IPS-18a (cell line): ENCODE results near the gene MYMX.
"Not testable (repeated sequence)": the region's sequence is repeated elsewhere in the genome, so short reads cannot be mapped to it uniquely, and the experiment has no call there.

ENCODE experiments used
- H3K27ac ChIP-seq: one replicate; pipeline ENCODE4 v1.5.1; 2013; ENCODE audit warnings: low read length
- H3K27me3 ChIP-seq: one replicate; pipeline ENCODE4 v1.6.1; 2013; ENCODE audit warnings: mild to moderate bottlenecking, low read length; ENCODE audit not compliant: control insufficient read depth, insufficient read depth
- H3K36me3 ChIP-seq: one replicate; pipeline ENCODE4 v1.6.1; 2013; ENCODE audit warnings: low read depth, low read length; ENCODE audit not compliant: control insufficient read depth
- H3K4me1 ChIP-seq: one replicate; pipeline ENCODE4 v1.6.1; 2013; ENCODE audit warnings: low read depth, low read length; ENCODE audit not compliant: control insufficient read depth
- H3K4me3 ChIP-seq: one replicate; pipeline ENCODE4 v1.5.1; 2013; ENCODE audit warnings: low read length
- H3K9ac ChIP-seq: one replicate; pipeline ENCODE4 v1.6.1; 2013; ENCODE audit warnings: mild to moderate bottlenecking, low read length, moderate library complexity
- H3K9me3 ChIP-seq: one replicate; pipeline ENCODE4 v1.6.1; 2013; ENCODE audit warnings: low read depth, low read length; ENCODE audit not compliant: control insufficient read depth

MYMX gene

GRCh38 chr6:44229376-44230033, 12.8 kb downstream of the MYMX start:
- Histone ChIP-seq H3K36me3 (peaks cover 63% of the 10 kb centered on the region), H3K9ac (no peak overlapping the region), H3K9me3 (no peaks in the 10 kb centered on the region), H3K4me1 (peaks cover 25% of the 10 kb centered on the region), H3K27ac (no peak overlapping the region), H3K4me3 (no peak overlapping the region), H3K27me3 (no peaks in the 10 kb centered on the region)

GRCh38 chr6:44230034-44230675, 13.4 kb downstream of the MYMX start:
- peaks cover 66% of the 10 kb centered on the region for H3K36me3 ChIP-seq
- no peaks in the 10 kb centered on the region for H3K9me3 ChIP-seq
- no peaks in the 10 kb centered on the region for H3K27me3 ChIP-seq
- H3K27ac ChIP-seq: no peak overlapping the region
- H3K9ac ChIP-seq: no peak overlapping the region
- no peak overlapping the region for H3K4me3 ChIP-seq
- peaks cover 21% of the 10 kb centered on the region for H3K4me1 ChIP-seq

GRCh38 chr6:44231426-44231825, 14.7 kb downstream of the MYMX start:
- H3K9ac ChIP-seq, H3K27ac ChIP-seq, H3K4me3 ChIP-seq, H3K9me3 ChIP-seq, H3K27me3 ChIP-seq, H3K4me1 ChIP-seq: not testable (repeated sequence)
- H3K36me3 ChIP-seq: peaks cover 74% of the 10 kb centered on the region

GRCh38 chr6:44232676-44233566, 16.2 kb downstream of the MYMX start:
- peaks cover 7% of the 10 kb centered on the region for H3K4me1 ChIP-seq
- H3K27me3 ChIP-seq: no peaks in the 10 kb centered on the region
- H3K27ac ChIP-seq: no peak overlapping the region
- no peak overlapping the region for H3K4me3 ChIP-seq
- H3K36me3 ChIP-seq: peaks cover 69% of the 10 kb centered on the region
- no peak overlapping the region for H3K9ac ChIP-seq
- H3K9me3 ChIP-seq: no peaks in the 10 kb centered on the region

- H3K9ac ChIP-seq: no peak overlapping the region
- no peak overlapping the region for H3K4me3 ChIP-seq
- H3K27me3 ChIP-seq: peaks cover 4% of the 10 kb centered on the region
- H3K36me3 ChIP-seq: peaks cover 62% of the 10 kb centered on the region
- H3K9me3 ChIP-seq: no peaks in the 10 kb centered on the region
- H3K27ac ChIP-seq: no peak overlapping the region
- H3K4me1 ChIP-seq: peaks cover 7% of the 10 kb centered on the region
These were observed 16.9 kb downstream of the MYMX start for GRCh38 chr6:44233567-44234100.

- H3K9ac ChIP-seq: no peak overlapping the region
- peaks cover 55% of the 10 kb centered on the region for H3K36me3 ChIP-seq
- H3K4me1 ChIP-seq: peaks cover 7% of the 10 kb centered on the region
- H3K27ac ChIP-seq: no peak overlapping the region
- H3K27me3 ChIP-seq: peaks cover 11% of the 10 kb centered on the region
- no peak overlapping the region for H3K4me3 ChIP-seq
- no peaks in the 10 kb centered on the region for H3K9me3 ChIP-seq
These were observed 17.6 kb downstream of the MYMX start for GRCh38 chr6:44234101-44235025.

GRCh38 chr6:44235269-44235668, 18.5 kb downstream of the MYMX start:
- Histone ChIP-seq H3K4me3 (no peak overlapping the region), H3K4me1 (peaks cover 7% of the 10 kb centered on the region), H3K27ac (no peak overlapping the region), H3K9ac (no peak overlapping the region), H3K27me3 (peaks cover 12% of the 10 kb centered on the region), H3K36me3 (peaks cover 47% of the 10 kb centered on the region), H3K9me3 (no peaks in the 10 kb centered on the region)

- no peak overlapping the region for H3K27ac ChIP-seq
- H3K27me3 ChIP-seq: peaks cover 12% of the 10 kb centered on the region
- no peak overlapping the region for H3K9ac ChIP-seq
These were observed 19.3 kb downstream of the MYMX start for GRCh38 chr6:44235891-44236516.

GRCh38 chr6:44237021-44237812, 20.5 kb downstream of the MYMX start:
- H3K9me3 ChIP-seq: no peaks in the 10 kb centered on the region
- H3K27ac ChIP-seq: no peak overlapping the region
- H3K4me3 ChIP-seq: peak overlapping the region; percentile 51
- H3K4me1 ChIP-seq: peaks cover 7% of the 10 kb centered on the region
- H3K9ac ChIP-seq: peak overlapping the region; percentile 26
- H3K27me3 ChIP-seq: peaks cover 12% of the 10 kb centered on the region
- peaks cover 29% of the 10 kb centered on the region for H3K36me3 ChIP-seq

More at GRCh38 chr6:44235891-44236516, 19.3 kb downstream of the MYMX start:
- peaks cover 40% of the 10 kb centered on the region for H3K36me3 ChIP-seq
- no peaks in the 10 kb centered on the region for H3K9me3 ChIP-seq
- H3K4me3 ChIP-seq: no peak overlapping the region
- peaks cover 7% of the 10 kb centered on the region for H3K4me1 ChIP-seq
